ENCODE measurements around the gene TSC1. TPM values are rescaled to one million over a fixed set of nuclear protein-coding genes. Genes with fewer than 3 reads are reported as not detected.

The TSC1 gene
- total RNA-seq, 4 donors from 2014 or later = 36.4 to 155 (median 46.6) TPM

DNA sequence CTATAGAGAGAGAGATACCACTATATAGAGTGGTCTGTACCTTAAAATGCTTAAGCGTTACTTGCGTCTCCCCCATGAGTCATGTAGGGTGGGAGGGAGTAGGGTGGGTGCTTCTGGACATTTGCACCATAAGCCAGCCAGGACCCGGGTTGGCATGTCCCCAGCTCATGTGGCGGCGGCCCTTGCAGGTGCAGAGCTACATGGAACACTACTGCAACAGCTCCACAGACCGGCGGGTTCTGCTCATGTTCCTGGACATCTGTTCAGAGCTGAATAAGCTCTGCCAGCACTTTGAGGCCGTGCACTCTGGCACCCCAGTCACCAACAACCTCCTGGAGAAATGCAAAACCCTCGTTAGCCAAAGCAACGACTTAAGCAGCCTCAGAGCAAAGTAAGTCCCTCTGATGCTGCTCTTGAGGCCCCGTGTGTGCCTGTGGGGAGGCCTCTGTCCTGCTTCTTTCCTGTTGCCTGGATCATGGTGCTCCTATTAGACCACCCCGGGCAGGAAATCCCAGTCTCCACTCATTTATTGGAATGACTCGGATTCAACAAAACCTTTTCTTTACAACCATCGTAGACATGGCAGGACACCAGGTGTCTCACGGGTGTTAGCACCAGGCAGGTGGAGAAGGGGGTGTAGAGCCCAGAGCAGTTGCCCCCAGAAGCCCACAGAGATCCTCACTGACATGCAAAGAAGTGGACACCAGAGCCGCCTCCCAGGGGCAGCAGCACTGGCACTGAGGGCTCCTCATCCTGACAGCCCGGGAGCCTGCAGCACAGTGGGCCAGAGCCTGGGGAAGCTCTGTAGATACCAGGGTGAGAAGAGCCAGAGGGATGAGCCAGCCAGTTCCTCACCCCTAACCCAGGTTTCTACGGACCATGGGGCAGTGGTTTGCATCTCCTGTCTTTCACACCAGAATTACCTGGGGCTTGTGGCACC is 57.0 kb downstream of the TSC1 start:
- Histone ChIP-seq H3K27ac (no peak overlapping the region), H3K9me3 (no peaks in the 10 kb centered on the region), H3K27me3 (no peaks in the 10 kb centered on the region), H3K4me3 (no peak overlapping the region), H3K4me1 (no peaks in the 10 kb centered on the region), H3K36me3 (peaks cover 51% of the 10 kb centered on the region)
- no peak for DNase-seq (ENCODE audit: low spot score in 2 of 2)
- TF ChIP-seq POLR2A (IDR thresholded peaks at IDR 0.05) (no peak), POLR2AphosphoS5 (IDR thresholded peaks at IDR 0.05) (no peak), EP300 (IDR thresholded peaks at IDR 0.05) (no peak)
- TF ChIP-seq, protein P1, sequence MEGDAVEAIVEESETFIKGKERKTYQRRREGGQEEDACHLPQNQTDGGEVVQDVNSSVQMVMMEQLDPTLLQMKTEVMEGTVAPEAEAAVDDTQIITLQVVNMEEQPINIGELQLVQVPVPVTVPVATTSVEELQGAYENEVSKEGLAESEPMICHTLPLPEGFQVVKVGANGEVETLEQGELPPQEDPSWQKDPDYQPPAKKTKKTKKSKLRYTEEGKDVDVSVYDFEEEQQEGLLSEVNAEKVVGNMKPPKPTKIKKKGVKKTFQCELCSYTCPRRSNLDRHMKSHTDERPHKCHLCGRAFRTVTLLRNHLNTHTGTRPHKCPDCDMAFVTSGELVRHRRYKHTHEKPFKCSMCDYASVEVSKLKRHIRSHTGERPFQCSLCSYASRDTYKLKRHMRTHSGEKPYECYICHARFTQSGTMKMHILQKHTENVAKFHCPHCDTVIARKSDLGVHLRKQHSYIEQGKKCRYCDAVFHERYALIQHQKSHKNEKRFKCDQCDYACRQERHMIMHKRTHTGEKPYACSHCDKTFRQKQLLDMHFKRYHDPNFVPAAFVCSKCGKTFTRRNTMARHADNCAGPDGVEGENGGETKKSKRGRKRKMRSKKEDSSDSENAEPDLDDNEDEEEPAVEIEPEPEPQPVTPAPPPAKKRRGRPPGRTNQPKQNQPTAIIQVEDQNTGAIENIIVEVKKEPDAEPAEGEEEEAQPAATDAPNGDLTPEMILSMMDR (IDR thresholded peaks at IDR 0.05) = no peak
- 86% methylated on average over 17 of the region's 18 CpGs for WGBS

DNA sequence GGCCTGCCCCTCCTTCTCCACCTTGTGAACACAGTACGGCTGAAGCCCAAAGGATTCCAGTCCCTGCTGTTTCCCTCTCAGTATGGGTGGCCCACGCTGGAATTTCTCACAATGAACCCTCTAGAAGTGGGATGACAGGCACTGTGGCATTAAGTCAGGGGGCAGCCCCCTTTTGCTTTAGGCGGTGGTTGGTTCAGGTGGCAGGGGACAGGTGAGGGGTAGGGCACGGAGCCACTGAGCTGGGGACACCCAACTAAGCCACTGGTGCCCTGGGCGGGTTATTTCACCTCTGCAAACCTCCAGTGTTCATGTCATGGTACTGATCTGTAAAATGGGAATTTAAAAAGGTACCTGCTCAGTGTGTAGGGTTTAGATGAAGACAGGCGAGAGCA is 58.1 kb downstream of the TSC1 start:
- Histone ChIP-seq H3K9me3 (no peaks in the 10 kb centered on the region), H3K4me1 (no peaks in the 10 kb centered on the region), H3K27ac (no peak overlapping the region), H3K27me3 (no peaks in the 10 kb centered on the region), H3K4me3 (no peak overlapping the region), H3K36me3 (peaks cover 42% of the 10 kb centered on the region)
- TF ChIP-seq, protein P1 (IDR thresholded peaks at IDR 0.05) = no peak
- TF ChIP-seq POLR2AphosphoS5 (IDR thresholded peaks at IDR 0.05) = no peak
- no peak for TF ChIP-seq EP300 (IDR thresholded peaks at IDR 0.05)
- no peak for TF ChIP-seq POLR2A (IDR thresholded peaks at IDR 0.05)
- WGBS = 90% methylated on average over 6 of the region's 6 CpGs
- no peak for DNase-seq (ENCODE audit: low spot score in 2 of 2)

DNA sequence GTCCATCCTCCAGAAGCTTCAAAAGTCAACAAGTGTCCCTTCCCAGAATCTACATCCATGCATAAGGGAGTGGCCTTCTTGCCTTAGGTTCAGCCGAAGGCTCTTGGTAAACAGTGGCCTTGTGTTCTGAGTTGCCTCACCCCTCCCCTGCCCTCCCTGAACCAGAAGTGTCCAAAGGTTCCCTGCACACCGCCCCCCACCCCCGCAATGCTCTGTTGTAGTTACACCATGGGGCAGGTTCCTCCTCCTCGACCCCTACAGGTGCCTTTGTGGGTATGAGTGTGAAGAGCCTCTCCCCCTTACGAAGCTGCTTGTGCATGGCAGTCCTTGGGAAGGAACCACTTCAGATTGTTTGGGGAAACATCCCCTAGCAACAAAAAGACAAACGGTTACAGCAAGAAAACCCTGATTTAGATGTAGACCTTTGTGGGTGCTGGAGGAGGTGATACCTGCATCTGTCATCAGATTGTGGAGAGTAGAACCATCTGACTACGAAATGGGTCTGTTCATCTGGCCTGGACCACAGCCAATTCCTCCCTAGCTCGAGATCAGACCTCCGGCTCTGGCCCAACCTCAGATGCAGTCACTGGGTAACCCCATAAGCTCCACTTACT is 58.6 kb downstream of the TSC1 start:
- DNase-seq (ENCODE audit: low spot score in 2 of 2) = no peak
- 65% methylated on average over 9 of the region's 9 CpGs for WGBS
- H3K36me3 ChIP-seq = peaks cover 42% of the 10 kb centered on the region
- no peaks in the 10 kb centered on the region for H3K4me1 ChIP-seq
- H3K9me3 ChIP-seq = no peaks in the 10 kb centered on the region
- H3K4me3 ChIP-seq = no peak overlapping the region
- TF ChIP-seq, protein P1 (IDR thresholded peaks at IDR 0.05) = no peak
- TF ChIP-seq EP300 (IDR thresholded peaks at IDR 0.05) = no peak
- TF ChIP-seq POLR2AphosphoS5 (IDR thresholded peaks at IDR 0.05) = no peak
- no peak for TF ChIP-seq POLR2A (IDR thresholded peaks at IDR 0.05)
- H3K27me3 ChIP-seq = no peaks in the 10 kb centered on the region
- H3K27ac ChIP-seq = no peak overlapping the region

GRCh38 chr9:132883349-132884294 is 60.8 kb downstream of the TSC1 start:
- H3K4me1 ChIP-seq = peaks cover 19% of the 10 kb centered on the region
- TF ChIP-seq POLR2AphosphoS5 (IDR thresholded peaks at IDR 0.05) (no peak), EP300 (IDR thresholded peaks at IDR 0.05) (no peak)
- TF ChIP-seq, protein P1 (IDR thresholded peaks at IDR 0.05) = no peak
- no peak for DNase-seq (ENCODE audit: low spot score in 2 of 2)
- H3K36me3 ChIP-seq = peaks cover 24% of the 10 kb centered on the region
- H3K27me3 ChIP-seq = no peaks in the 10 kb centered on the region
- WGBS = 92% methylated on average over 26 of the region's 27 CpGs
- H3K9me3 ChIP-seq = no peaks in the 10 kb centered on the region
- no peak overlapping the region for H3K4me3 ChIP-seq
- H3K27ac ChIP-seq = no peak overlapping the region

Data from suprapubic skin (tissue), 4 donors.